AG04450 (cell line): Measurements from ENCODE around the gene ZNF320. TPM values are rescaled to one million over a fixed set of nuclear protein-coding genes. Genes with fewer than 3 reads are reported as not detected.
"Not testable (repeated sequence)": the region's sequence is repeated elsewhere in the genome, so short reads cannot be mapped to it uniquely, and the experiment has no call there.

Experiments
- CTCF ChIA-PET: fragments of 300-600, 350-600 bp; formaldehyde crosslinking; extraction: SDS; loops from one replicate; lab custom pipeline; 2022; ENCODE audit warnings: antibody characterized with exemption, inconsistent platforms; lab: Charles Lee
- POLR2A ChIA-PET: fragments of 350-600 bp; formaldehyde crosslinking; extraction: SDS; loops from one replicate; lab custom pipeline; 2021; ENCODE audit warnings: antibody characterized with exemption, inconsistent platforms; lab: Yijun Ruan, JAX
- DNase-seq: peaks from one replicate; pipeline ENCODE4 v3.0.0-alpha.2; 2011; ENCODE audit warnings: low read depth, low spot score
- H3K27ac ChIP-seq: one replicate; pipeline ENCODE4 v1.5.1; 2012; ENCODE audit warnings: low read depth, low read length, control low read depth
- H3K27me3 ChIP-seq: one replicate; pipeline ENCODE4 v1.6.0; 2012; ENCODE audit warnings: low read length; ENCODE audit not compliant: control insufficient read depth, insufficient read depth
- H3K4me3 ChIP-seq: 2 replicates; pipeline ENCODE4 v1.5.1; 2011; ENCODE audit warnings: mild to moderate bottlenecking, low read depth, low read length, control low read depth
- H3K9me3 ChIP-seq: 2 replicates; pipeline ENCODE4 v1.5.1; 2012; ENCODE audit warnings: low read length; ENCODE audit not compliant: control insufficient read depth, insufficient read depth
- CTCF ChIP-seq: IDR thresholded peaks from 2 replicates; pipeline ENCODE4 v1.5.1; 2011; ENCODE audit warnings: low read depth, low read length, control low read depth, inconsistent platforms
- polyA plus RNA-seq: library from polyadenylated mRNA; depleted of rRNA; stranded (reverse); fragments of >200 nt; gene quantifications from 2 replicates; pipeline ENCODE4 v1.2.3, GENCODE V29; 2011

The ZNF320 gene
- polyA plus RNA-seq, 1 experiment: 7.7 TPM

GRCh38 chr19:52923778-52924593 is 26.6 kb upstream of the ZNF320 start:
- ChIA-PET CTCF (no interaction called here), POLR2A (no interaction called here)
- DNase-seq: no peak
- no peak for TF ChIP-seq CTCF
- Histone ChIP-seq H3K9me3 (peaks cover 3% of the 10 kb centered on the region; the same call in 1 of the 2 replicates), H3K4me3 (peak overlapping the region; percentile 75), H3K27ac (no peak overlapping the region), H3K27me3 (no peaks in the 10 kb centered on the region)

- H3K4me3 ChIP-seq: peak within 1 kb of the TSS; percentile 75
- no peak for TF ChIP-seq CTCF
- no peak for DNase-seq
- ChIA-PET CTCF (no interaction called here), POLR2A (no interaction called here)
- peak within 1 kb of the TSS; percentile 91 for H3K27ac ChIP-seq
- peaks cover 3% of the 10 kb centered on the region; the same call in 1 of the 2 replicates for H3K9me3 ChIP-seq
- H3K27me3 ChIP-seq: no peaks in the 10 kb centered on the region
These were observed 25.7 kb upstream of the ZNF320 start, which contains the start of gene ZNF888 for GRCh38 chr19:52922841-52923777. Gene ZNF888, minus strand, starts transcription at chr19:52923428. Its CDS starts 5,555 bp downstream, at chr19:52917873.

- Histone ChIP-seq H3K9me3 (peaks cover 3% of the 10 kb centered on the region; the same call in 1 of the 2 replicates), H3K27me3 (no peaks in the 10 kb centered on the region), H3K27ac (no peak overlapping the region), H3K4me3 (no peak overlapping the region)
- CTCF ChIA-PET: no interaction called here
- no peak for DNase-seq
- no peak for TF ChIP-seq CTCF
- POLR2A ChIA-PET: no interaction called here
These were observed 20.1 kb upstream of the ZNF320 start for GRCh38 chr19:52917531-52917930.

- no peak for TF ChIP-seq CTCF
- Histone ChIP-seq H3K9me3 (peaks cover 10% of the 10 kb centered on the region), H3K4me3 (no peak overlapping the region), H3K27me3 (no peaks in the 10 kb centered on the region), H3K27ac (no peak overlapping the region)
- no peak for DNase-seq
- CTCF ChIA-PET: no interaction called here
- POLR2A ChIA-PET: no interaction called here
These were observed 13.2 kb upstream of the ZNF320 start for GRCh38 chr19:52910648-52911047.

GRCh38 chr19:52904052-52904780 is 6.8 kb upstream of the ZNF320 start:
- H3K27ac ChIP-seq, CTCF ChIA-PET, POLR2A ChIA-PET, H3K4me3 ChIP-seq, DNase-seq, H3K9me3 ChIP-seq, H3K27me3 ChIP-seq: not testable (repeated sequence)
